SK-N-SH (cell line): ENCODE data around the gene DLL3. TPM values are rescaled to one million over a fixed set of nuclear protein-coding genes. Genes with fewer than 3 reads are reported as not detected.

Source experiments
- CTCF ChIA-PET: fragments of 300-600, 350-600 bp; formaldehyde crosslinking; extraction: SDS; loops from one replicate; lab custom pipeline; 2021; lab: Yijun Ruan, JAX
- POLR2A ChIA-PET: fragments of 350-600 bp; sonication (Branson Sonifier 250); formaldehyde crosslinking; extraction: SDS; loops from one replicate; lab custom pipeline; 2020; ENCODE audit warnings: antibody characterized with exemption, inconsistent platforms; lab: Yijun Ruan, JAX
- DNase-seq: peaks from one replicate; pipeline ENCODE4 v3.0.0; 2012
- H2AFZ ChIP-seq: fragments of 200-600 bp; sonication (generic); 2 replicates; pipeline ENCODE4 v1.8.1; 2016; ENCODE audit warnings: antibody characterized with exemption, mild to moderate bottlenecking, low read depth
- H3F3A ChIP-seq: fragments of 200-600 bp; sonication (generic); replicated peaks from 2 replicates; pipeline ENCODE3; 2016; ENCODE audit warnings: antibody characterized with exemption, mild to moderate bottlenecking; ENCODE audit not compliant: insufficient read depth
- H3K27ac ChIP-seq, 2 experiments: fragments of 200-500 bp in 1 of 2; fragments of 200-600 bp in 1 of 2; sonication (Bioruptor generic) in 1 of 2; sonication (generic), shearing (Covaris generic) in 1 of 2; 2 replicates each; pipeline versions ENCODE4 v1.5.1 to v1.6.1; 2014 to 2016; ENCODE audit warnings: low read depth in 2 of 2, inconsistent platforms in 1 of 2, low read length in 1 of 2, mild to moderate bottlenecking in 1 of 2, mixed read lengths in 1 of 2
- H3K27me3 ChIP-seq: fragments of 200-600 bp; sonication (generic), shearing (Covaris generic); 2 replicates; pipeline ENCODE4 v1.6.1; 2016; ENCODE audit warnings: mixed run types; ENCODE audit not compliant: insufficient read depth
- H3K36me3 ChIP-seq, 2 experiments: fragments of 200-500 bp in 1 of 2; fragments of 200-600 bp in 1 of 2; sonication (Bioruptor generic) in 1 of 2; sonication (generic) in 1 of 2; replicated peaks in 1 of 2; 2 replicates each; pipeline versions ENCODE3 to v1.5.1; 2014 to 2016; ENCODE audit warnings: low read length in 1 of 2, mild to moderate bottlenecking in 1 of 2; ENCODE audit not compliant: insufficient read depth in 2 of 2, control insufficient read depth in 1 of 2
- H3K4me1 ChIP-seq, 2 experiments: fragments of 200-500 bp in 1 of 2; fragments of 200-600 bp in 1 of 2; sonication (Bioruptor generic) in 1 of 2; sonication (generic), shearing (Covaris generic) in 1 of 2; 2 replicates each; pipeline versions ENCODE4 v1.5.1 to v1.6.1; 2014 to 2016; ENCODE audit warnings: low read depth in 1 of 2, low read length in 1 of 2, mixed run types in 1 of 2; ENCODE audit not compliant: insufficient read depth in 2 of 2, control insufficient read depth in 1 of 2
- H3K4me2 ChIP-seq: fragments of 200-600 bp; sonication (generic), shearing (Covaris generic); 2 replicates; pipeline ENCODE4 v1.6.1; 2017; ENCODE audit warnings: mixed run types
- H3K4me3 ChIP-seq, 2 experiments: fragments of 200-500 bp in 1 of 2; fragments of 200-600 bp in 1 of 2; sonication (Bioruptor generic) in 1 of 2; sonication (generic), shearing (Covaris generic) in 1 of 2; 2 replicates each; pipeline versions ENCODE4 v1.5.1 to v1.8.1; 2014 to 2016; ENCODE audit warnings: low read depth in 2 of 2, inconsistent platforms in 1 of 2, low read length in 1 of 2, mild to moderate bottlenecking in 1 of 2, mixed read lengths in 1 of 2, moderate library complexity in 1 of 2
- H3K79me2 ChIP-seq: fragments of 200-600 bp; sonication (generic); 2 replicates; pipeline ENCODE4 v1.8.1; 2017; ENCODE audit warnings: mild to moderate bottlenecking; ENCODE audit not compliant: insufficient read depth
- H3K9ac ChIP-seq: fragments of 200-600 bp; sonication (generic); 2 replicates; pipeline ENCODE4 v1.6.1; 2017; ENCODE audit warnings: mixed run types
- H3K9me2 ChIP-seq: fragments of 200-600 bp; sonication (generic); 2 replicates; pipeline ENCODE4 v1.6.1; 2017; ENCODE audit warnings: mixed run types
- H3K9me3 ChIP-seq: fragments of 200-600 bp; sonication (generic); 2 replicates; pipeline ENCODE4 v1.6.1; 2017; ENCODE audit warnings: mixed run types, mild to moderate bottlenecking, moderate library complexity
- H4K20me1 ChIP-seq: fragments of 200-600 bp; sonication (generic); 2 replicates; pipeline ENCODE4 v1.6.1; 2017; ENCODE audit warnings: mild to moderate bottlenecking, mixed run types; ENCODE audit not compliant: insufficient read depth
- CHD2 ChIP-seq: fragments of 150-350 bp; IDR thresholded peaks from 2 replicates; pipeline ENCODE4 v1.6.1; 2018; ENCODE audit warnings: low read length; ENCODE audit not compliant: partially characterized antibody
- FOSL2 ChIP-seq: IDR thresholded peaks from 2 replicates; pipeline ENCODE4 v1.4.0; 2012; ENCODE audit warnings: low read depth, mild to moderate bottlenecking, moderate library complexity, borderline replicate concordance
- MXI1 ChIP-seq: IDR thresholded peaks from 2 replicates; pipeline ENCODE4 v1.6.1; 2012; ENCODE audit warnings: mild to moderate bottlenecking, low read depth, low read length, improper control_type of control experiment
- NRF1 ChIP-seq: IDR thresholded peaks from 2 replicates; pipeline ENCODE4 v1.6.1; 2012; ENCODE audit warnings: low read depth, mild to moderate bottlenecking, low read length
- WGBS: methylation state at CpG from one replicate; pipeline ENCODE4 v1.1.6; 2017; ENCODE audit warnings: low lambda C conversion rate; 5-methylcytosine and 5-hydroxymethylcytosine counted together
- polyA plus RNA-seq, 3 experiments: library from polyadenylated mRNA; depleted of rRNA; stranded (reverse); fragments of >200 nt; gene quantifications; 2 replicates each; pipeline ENCODE4 v1.2.3, GENCODE V29; 2012
- TF ChIP-seq, protein P1 (sequence below): IDR thresholded peaks from 2 replicates; pipeline ENCODE4 v1.4.0; 2012; ENCODE audit warnings: low read depth, borderline replicate concordance
- TF ChIP-seq, protein P2 (sequence below): IDR thresholded peaks from 2 replicates; pipeline ENCODE4 v1.4.0; 2012; ENCODE audit warnings: low read depth
- TF ChIP-seq, protein P3 (sequence below): IDR thresholded peaks from 2 replicates; pipeline ENCODE4 v1.4.0; 2012; ENCODE audit warnings: low read depth, borderline replicate concordance

Gene DLL3
- polyA plus RNA-seq, 1 of the 3 experiments (the other 2 are of a cell fraction), result 4.7 TPM

DNA sequence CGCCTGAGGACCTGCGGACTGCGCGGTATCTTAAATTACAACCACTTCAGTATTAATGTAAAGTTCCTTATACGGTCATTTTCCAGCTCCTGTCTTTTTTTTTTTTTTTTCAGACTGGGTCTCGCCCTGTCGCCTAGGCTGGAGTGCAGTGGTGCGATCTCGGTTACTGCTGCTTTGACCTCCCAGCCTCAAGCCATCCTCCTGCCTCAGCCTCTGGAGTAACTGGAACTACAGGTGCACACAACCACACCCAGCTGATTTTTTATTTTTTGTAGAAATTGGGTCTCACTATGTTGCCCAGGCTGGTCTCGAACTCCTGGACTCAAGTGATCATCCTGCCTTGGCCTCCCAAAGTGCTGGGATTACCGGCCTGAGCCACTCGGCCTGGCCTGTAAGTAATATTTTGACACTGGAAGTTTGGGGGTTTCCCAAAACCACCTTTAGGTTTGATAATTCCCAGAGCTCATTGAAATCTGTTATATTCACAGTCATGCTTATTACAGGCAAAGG lies 34.3 kb downstream of the DLL3 start (continued):
- TF ChIP-seq, protein P1, sequence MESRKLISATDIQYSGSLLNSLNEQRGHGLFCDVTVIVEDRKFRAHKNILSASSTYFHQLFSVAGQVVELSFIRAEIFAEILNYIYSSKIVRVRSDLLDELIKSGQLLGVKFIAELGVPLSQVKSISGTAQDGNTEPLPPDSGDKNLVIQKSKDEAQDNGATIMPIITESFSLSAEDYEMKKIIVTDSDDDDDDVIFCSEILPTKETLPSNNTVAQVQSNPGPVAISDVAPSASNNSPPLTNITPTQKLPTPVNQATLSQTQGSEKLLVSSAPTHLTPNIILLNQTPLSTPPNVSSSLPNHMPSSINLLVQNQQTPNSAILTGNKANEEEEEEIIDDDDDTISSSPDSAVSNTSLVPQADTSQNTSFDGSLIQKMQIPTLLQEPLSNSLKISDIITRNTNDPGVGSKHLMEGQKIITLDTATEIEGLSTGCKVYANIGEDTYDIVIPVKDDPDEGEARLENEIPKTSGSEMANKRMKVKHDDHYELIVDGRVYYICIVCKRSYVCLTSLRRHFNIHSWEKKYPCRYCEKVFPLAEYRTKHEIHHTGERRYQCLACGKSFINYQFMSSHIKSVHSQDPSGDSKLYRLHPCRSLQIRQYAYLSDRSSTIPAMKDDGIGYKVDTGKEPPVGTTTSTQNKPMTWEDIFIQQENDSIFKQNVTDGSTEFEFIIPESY, result no peak

DNA sequence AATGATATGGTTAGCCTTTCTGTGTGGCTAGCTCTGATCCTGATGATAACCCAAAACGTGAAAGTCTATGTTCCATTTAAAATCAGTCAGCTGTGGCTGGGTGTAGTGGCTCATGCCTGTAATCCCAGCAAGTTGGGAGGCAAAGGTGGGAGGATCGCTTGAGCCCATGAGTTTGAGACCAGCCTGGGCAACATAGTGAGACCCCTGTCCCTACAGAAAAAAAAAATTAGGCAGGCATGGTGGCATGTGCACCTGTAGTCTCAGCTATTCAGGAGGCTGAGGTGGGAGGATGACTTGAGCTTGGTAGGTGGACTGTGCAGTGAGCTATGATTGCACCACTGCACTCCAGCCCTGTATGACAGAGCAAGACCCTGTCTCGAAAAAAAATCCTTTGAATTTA lies 35.0 kb downstream of the DLL3 start:
- CTCF ChIA-PET, result interaction anchor here (1.0 to 6.5 kb wide), 19 partner anchors 11 to 136 kb away, joined by 3 to 96 read pairs (median 14); partner anchors contain the start of genes DLL3, SELENOV, SUPT5H and TIMM50

DNA sequence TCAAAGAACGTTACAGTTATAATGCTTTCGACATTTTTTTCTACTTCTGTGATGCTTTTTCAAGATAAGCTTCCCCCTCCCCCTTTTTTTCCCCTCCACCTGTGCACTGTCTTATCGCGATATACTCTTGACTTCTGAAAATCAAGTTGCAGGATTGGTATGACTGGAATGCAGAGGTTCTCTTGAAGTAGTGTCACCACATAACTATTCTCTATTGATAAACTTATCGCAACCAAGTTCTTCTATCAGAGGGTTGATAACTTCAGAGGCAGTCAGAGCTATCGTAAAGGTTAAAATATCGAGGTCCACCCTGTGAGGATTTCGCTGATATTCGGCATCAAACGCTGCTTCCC lies 40.4 kb downstream of the DLL3 start:
- ChIA-PET CTCF (interaction anchor here (0.6 to 2.4 kb wide), 8 partner anchors 11 to 141 kb away, joined by 3 to 16 read pairs (median 3); partner anchors contain the start of genes DLL3 and RPS16), POLR2A (no interaction called here)
- no peaks in the 10 kb centered on the region for H3F3A ChIP-seq
- peaks cover 7% of the 10 kb centered on the region; the same call in 1 of the 2 replicates for H4K20me1 ChIP-seq
- peak overlapping the region; percentile 84 for H3K9ac ChIP-seq
- no peaks in the 10 kb centered on the region for H3K9me3 ChIP-seq
- 5% methylated on average over 10 of the region's 10 CpGs for WGBS
- DNase-seq, result no peak
- no peaks in the 10 kb centered on the region for H3K36me3 ChIP-seq
- H2AFZ ChIP-seq, result no peak overlapping the region
- H3K27me3 ChIP-seq, result no peaks in the 10 kb centered on the region; the same call in 1 of the 2 replicates
- peaks cover 29% of the 10 kb centered on the region for H3K79me2 ChIP-seq
- no peaks in the 10 kb centered on the region for H3K9me2 ChIP-seq
- peak overlapping the region; percentile 84 to 89 for H3K27ac ChIP-seq
- peaks cover 3 to 7% of the 10 kb centered on the region in 2 experiments; a peak in 2 of 4 replicates for H3K4me1 ChIP-seq
- TF ChIP-seq, protein P1, result 0 out of 2 replicates have a peak, but pooled peaks have one; percentile 32
- TF ChIP-seq FOSL2 (no peak), CHD2 (peak; percentile 89)
- peak overlapping the region; percentile 77 to 88 for H3K4me3 ChIP-seq
- peak overlapping the region; percentile 81 for H3K4me2 ChIP-seq

More for the DNA sequence above, 35.0 kb downstream of the DLL3 start:
- Histone ChIP-seq H3K4me2 (no peak overlapping the region), H3K79me2 (peaks cover 56% of the 10 kb centered on the region), H4K20me1 (peaks cover 3% of the 10 kb centered on the region; the same call in 1 of the 2 replicates), H3K4me1 (peaks cover under 1 to 7% of the 10 kb centered on the region in 2 experiments; a peak in 3 of 4 replicates), H2AFZ (no peak overlapping the region), H3K9ac (no peak overlapping the region), H3F3A (no peaks in the 10 kb centered on the region), H3K27me3 (no peaks in the 10 kb centered on the region), H3K36me3 (peaks cover 0 to 6% of the 10 kb centered on the region in 2 experiments), H3K9me2 (no peaks in the 10 kb centered on the region), H3K4me3 (no peak overlapping the region), H3K27ac (no peak overlapping the region), H3K9me3 (no peaks in the 10 kb centered on the region)
- no peak for TF ChIP-seq CHD2
- TF ChIP-seq MXI1, result no peak
- TF ChIP-seq FOSL2, result no peak
- TF ChIP-seq, protein P2, sequence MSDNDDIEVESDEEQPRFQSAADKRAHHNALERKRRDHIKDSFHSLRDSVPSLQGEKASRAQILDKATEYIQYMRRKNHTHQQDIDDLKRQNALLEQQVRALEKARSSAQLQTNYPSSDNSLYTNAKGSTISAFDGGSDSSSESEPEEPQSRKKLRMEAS, result no peak
- TF ChIP-seq, protein P3, sequence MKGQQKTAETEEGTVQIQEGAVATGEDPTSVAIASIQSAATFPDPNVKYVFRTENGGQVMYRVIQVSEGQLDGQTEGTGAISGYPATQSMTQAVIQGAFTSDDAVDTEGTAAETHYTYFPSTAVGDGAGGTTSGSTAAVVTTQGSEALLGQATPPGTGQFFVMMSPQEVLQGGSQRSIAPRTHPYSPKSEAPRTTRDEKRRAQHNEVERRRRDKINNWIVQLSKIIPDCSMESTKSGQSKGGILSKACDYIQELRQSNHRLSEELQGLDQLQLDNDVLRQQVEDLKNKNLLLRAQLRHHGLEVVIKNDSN, result no peak
- TF ChIP-seq NRF1, result no peak
- WGBS, result 44% methylated on average over 3 of the region's 3 CpGs
- no peak for DNase-seq
- POLR2A ChIA-PET, result interaction anchor here (1.7 kb wide), 1 partner anchor 98 kb away, joined by 12 read pairs; the partner anchor contains the start of gene RPS16
